ENCODE measurements around the gene AFF1. TPM values are rescaled to one million over a fixed set of nuclear protein-coding genes. Genes with fewer than 3 reads are reported as not detected.
A peak's percentile ranks its signal among the peaks of the same experiment; 100 is the strongest.

Gene AFF1
- total RNA-seq, 6 experiments from 2014 or later, result 23.8 to 39.6 (median 34.9) TPM

DNA sequence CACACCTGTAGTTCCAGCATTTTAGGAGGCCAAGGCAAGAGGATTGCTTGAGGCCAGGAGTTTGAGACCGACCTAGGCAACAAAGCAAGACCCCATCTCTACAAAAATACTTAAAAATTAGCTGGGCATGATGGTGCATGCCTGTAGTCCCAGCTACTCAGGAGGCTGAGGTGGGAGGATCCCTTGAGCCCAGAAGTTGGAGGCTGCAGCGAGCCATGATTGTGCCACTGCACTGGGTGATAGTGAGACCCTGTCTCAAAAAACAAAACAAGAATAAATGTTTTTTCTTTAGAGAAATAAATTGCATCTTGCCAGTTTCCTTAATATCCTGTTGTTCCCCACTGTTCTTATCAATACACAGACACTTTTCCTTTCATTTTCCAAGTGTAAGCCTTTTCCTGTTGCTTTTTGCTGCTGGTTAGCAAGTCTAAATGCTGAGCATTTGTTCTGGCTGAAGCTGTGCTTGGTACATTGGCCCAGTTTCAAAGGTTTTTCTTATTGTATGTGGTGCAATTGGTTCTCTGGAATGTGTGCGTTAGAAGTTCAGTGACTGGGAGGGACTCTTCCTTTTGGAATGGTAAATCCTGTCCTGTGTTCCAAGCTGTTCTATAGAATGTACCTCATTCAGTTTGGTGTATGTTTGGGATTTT, 98.2 kb downstream of the AFF1 start:
- TF ChIP-seq POLR2A (IDR thresholded peaks at IDR 0.05), result no peak
- TF ChIP-seq, protein P1, sequence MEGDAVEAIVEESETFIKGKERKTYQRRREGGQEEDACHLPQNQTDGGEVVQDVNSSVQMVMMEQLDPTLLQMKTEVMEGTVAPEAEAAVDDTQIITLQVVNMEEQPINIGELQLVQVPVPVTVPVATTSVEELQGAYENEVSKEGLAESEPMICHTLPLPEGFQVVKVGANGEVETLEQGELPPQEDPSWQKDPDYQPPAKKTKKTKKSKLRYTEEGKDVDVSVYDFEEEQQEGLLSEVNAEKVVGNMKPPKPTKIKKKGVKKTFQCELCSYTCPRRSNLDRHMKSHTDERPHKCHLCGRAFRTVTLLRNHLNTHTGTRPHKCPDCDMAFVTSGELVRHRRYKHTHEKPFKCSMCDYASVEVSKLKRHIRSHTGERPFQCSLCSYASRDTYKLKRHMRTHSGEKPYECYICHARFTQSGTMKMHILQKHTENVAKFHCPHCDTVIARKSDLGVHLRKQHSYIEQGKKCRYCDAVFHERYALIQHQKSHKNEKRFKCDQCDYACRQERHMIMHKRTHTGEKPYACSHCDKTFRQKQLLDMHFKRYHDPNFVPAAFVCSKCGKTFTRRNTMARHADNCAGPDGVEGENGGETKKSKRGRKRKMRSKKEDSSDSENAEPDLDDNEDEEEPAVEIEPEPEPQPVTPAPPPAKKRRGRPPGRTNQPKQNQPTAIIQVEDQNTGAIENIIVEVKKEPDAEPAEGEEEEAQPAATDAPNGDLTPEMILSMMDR (IDR thresholded peaks at IDR 0.05), result no peak
- H3K27ac ChIP-seq, result peak overlapping the region; percentile 19 to 39 (median 38)

DNA sequence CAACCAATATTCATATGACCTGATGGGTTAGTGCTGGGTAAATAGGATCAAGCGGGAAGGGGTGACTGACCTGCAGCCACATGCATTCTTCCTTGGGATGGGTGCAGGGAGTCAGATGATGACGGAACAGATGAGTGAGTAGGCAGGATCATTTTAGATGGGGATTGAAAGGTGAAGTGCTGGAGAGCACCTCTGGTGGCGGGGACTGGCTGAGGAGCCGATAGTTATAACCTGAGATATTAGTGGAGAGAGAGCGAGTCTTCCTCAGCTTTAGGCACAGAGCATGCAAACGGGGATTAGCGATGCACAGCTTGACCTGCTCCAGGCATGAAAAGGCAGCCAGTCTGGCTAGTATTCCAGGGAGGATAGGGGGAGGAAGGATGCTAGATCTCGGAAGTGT, 99.1 kb downstream of the AFF1 start:
- TF ChIP-seq, protein P1 (IDR thresholded peaks at IDR 0.05), result no peak
- no peak for TF ChIP-seq POLR2A (IDR thresholded peaks at IDR 0.05)
- Histone ChIP-seq H3K36me3 (no peaks in the 10 kb centered on the region), H3K27me3 (no peaks in the 10 kb centered on the region), H3K4me3 (no peak overlapping the region), H3K9me3 (no peaks in the 10 kb centered on the region), H3K4me1 (peaks cover 0 to 62% (median 15%) of the 10 kb centered on the region in 4 donors), H3K27ac (no peak overlapping the region)
- 11% methylated on average over 2 of the region's 8 CpGs for WGBS (ENCODE audit: insufficient coverage, low coverage, low lambda C conversion rate, missing lambda C conversion rate)
- intact Hi-C loops (cut with DNase I), result no loop called here
- DNase-seq (no peak), ATAC-seq (peak; percentile 8 to 71 (median 16))

More for the DNA sequence above, 98.2 kb downstream of the AFF1 start:
- H3K4me3 ChIP-seq, result no peak overlapping the region
- DNase-seq, result no peak
- H3K27me3 ChIP-seq, result no peaks in the 10 kb centered on the region
- WGBS (ENCODE audit: insufficient coverage, low coverage, low lambda C conversion rate, missing lambda C conversion rate), result 46% methylated on average over 3 of the region's 3 CpGs
- intact Hi-C loops (cut with DNase I), result no loop called here
- peak; percentile 68 to 82 (median 80) for ATAC-seq
- no peaks in the 10 kb centered on the region for H3K36me3 ChIP-seq
- H3K4me1 ChIP-seq, result peaks cover 0 to 71% (median 20%) of the 10 kb centered on the region in 4 donors
- no peaks in the 10 kb centered on the region for H3K9me3 ChIP-seq

DNA sequence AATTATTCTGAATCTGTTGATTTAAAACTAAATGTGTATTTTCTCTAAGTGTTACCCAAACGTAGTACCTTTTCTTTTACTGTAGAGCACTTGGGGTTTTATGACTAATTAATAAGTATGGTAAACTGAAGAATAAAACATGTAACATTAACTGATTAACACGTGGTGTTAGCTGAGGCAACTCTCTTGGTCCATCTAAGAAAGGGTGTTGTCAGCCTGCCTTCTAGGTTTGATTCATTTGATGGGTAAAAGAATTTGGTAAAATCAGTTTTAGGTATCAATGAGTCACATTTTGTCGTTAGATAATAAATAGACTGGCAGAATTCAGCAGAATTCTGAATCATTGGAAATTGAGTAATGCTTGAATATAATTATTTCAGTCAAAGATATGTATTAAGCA, 99.7 kb downstream of the AFF1 start:
- WGBS (ENCODE audit: insufficient coverage, low coverage, low lambda C conversion rate, missing lambda C conversion rate), result 45% methylated on average over 3 of the region's 3 CpGs
- Histone ChIP-seq H3K4me3 (no peak overlapping the region), H3K9me3 (no peaks in the 10 kb centered on the region), H3K27ac (no peak overlapping the region), H3K36me3 (no peaks in the 10 kb centered on the region), H3K4me1 (peaks cover 0 to 57% (median 15%) of the 10 kb centered on the region in 4 donors), H3K27me3 (no peaks in the 10 kb centered on the region)
- ATAC-seq, result no peak
- TF ChIP-seq POLR2A (IDR thresholded peaks at IDR 0.05), result no peak
- TF ChIP-seq, protein P1 (IDR thresholded peaks at IDR 0.05), result no peak
- intact Hi-C loops (cut with DNase I), result no loop called here
- DNase-seq, result no peak

DNA sequence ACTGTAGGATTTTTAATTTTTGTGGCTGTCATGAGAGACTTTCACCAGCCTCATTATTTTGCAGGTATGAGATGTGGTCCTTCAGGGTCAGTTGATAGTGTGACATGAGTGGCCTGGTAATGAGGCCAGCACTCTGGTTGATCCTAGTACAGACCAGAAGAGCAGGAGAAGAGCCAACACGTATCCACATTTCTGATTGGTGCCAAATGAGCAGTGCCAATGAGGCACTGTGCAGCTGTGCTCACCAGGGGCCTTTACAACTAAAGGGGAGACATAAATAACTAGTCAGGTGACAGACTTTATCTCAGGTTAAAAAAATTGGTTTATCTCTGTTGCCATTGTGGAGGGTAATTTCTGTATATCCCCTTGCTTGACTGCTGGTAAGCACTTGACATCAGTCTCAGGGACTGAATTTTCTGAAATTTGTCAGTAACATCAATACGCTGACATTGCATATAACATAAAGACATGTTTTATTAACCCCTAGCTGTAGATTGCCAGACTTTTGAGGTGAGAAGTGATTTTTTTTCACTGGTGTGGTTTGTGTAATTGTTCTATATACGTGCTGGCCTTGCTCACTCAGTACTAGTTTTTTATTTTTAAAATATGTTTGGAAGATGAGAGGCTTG, 101.2 kb downstream of the AFF1 start:
- Histone ChIP-seq H3K9me3 (no peaks in the 10 kb centered on the region), H3K4me3 (no peak overlapping the region), H3K4me1 (peaks cover 0 to 50% (median 14%) of the 10 kb centered on the region in 4 donors), H3K27me3 (no peaks in the 10 kb centered on the region), H3K36me3 (no peaks in the 10 kb centered on the region), H3K27ac (no peak overlapping the region)
- DNase-seq, result no peak
- intact Hi-C loops (cut with DNase I), result no loop called here
- 57% methylated on average over 2 of the region's 3 CpGs for WGBS (ENCODE audit: insufficient coverage, low coverage, low lambda C conversion rate, missing lambda C conversion rate)
- ATAC-seq, result no peak
- TF ChIP-seq POLR2A (IDR thresholded peaks at IDR 0.05), result no peak
- TF ChIP-seq, protein P1 (IDR thresholded peaks at IDR 0.05), result no peak
